ENCODE measurements around the gene PRSS58. TPM values are rescaled to one million over a fixed set of nuclear protein-coding genes. Genes with fewer than 3 reads are reported as not detected.
A peak's percentile ranks its signal among the peaks of the same experiment; 100 is the strongest.

PRSS58 gene
- total RNA-seq = not detected

- Mint-ChIP-seq H3K4me1 (no peaks in the 10 kb centered on the region), H3K27me3 (peaks cover 6% of the 10 kb centered on the region), H3K4me3 (no peak within 1 kb of the TSS), H3K36me3 (no peaks in the 10 kb centered on the region), H3K27ac (no peak within 1 kb of the TSS), H3K9me3 (ENCODE audit: low read depth) (no peaks in the 10 kb centered on the region)
- no peak for DNase-seq
- ATAC-seq = no peak
- CTCF ChIA-PET = no interaction called here
Observed at GRCh38 chr7:142257958-142258357, at the start of gene PRSS58. TSS of gene PRSS58 (minus strand) at chr7:142258058. CDS start at chr7:142257707, 351 bp downstream.

GRCh38 chr7:142307246-142307900 lies 49.5 kb upstream of the PRSS58 start:
- peaks cover 3% of the 10 kb centered on the region for H3K4me1 Mint-ChIP-seq
- CTCF ChIA-PET = interaction anchor here (0.8 kb wide), 1 partner anchor 514 kb away, joined by 3 read pairs; no protein-coding TSS in a partner anchor
- no peak for ATAC-seq
- H3K4me3 Mint-ChIP-seq = no peak overlapping the region
- no peaks in the 10 kb centered on the region for H3K36me3 Mint-ChIP-seq
- peaks cover 10% of the 10 kb centered on the region for H3K27me3 Mint-ChIP-seq
- DNase-seq = no peak
- H3K9me3 Mint-ChIP-seq (ENCODE audit: low read depth) = no peaks in the 10 kb centered on the region
- H3K27ac Mint-ChIP-seq = no peak overlapping the region

GRCh38 chr7:142303650-142304049 lies 45.8 kb upstream of the PRSS58 start:
- peaks cover 15% of the 10 kb centered on the region for H3K4me1 Mint-ChIP-seq
- no peak overlapping the region for H3K4me3 Mint-ChIP-seq
- no peaks in the 10 kb centered on the region for H3K36me3 Mint-ChIP-seq
- no peak overlapping the region for H3K27ac Mint-ChIP-seq
- peaks cover 17% of the 10 kb centered on the region for H3K27me3 Mint-ChIP-seq
- no peak for DNase-seq
- CTCF ChIA-PET = interaction anchor here (0.7 to 6.1 kb wide), 14 partner anchors 9 to 649 kb away, joined by 3 to 39 read pairs (median 4); no protein-coding TSS in a partner anchor
- ATAC-seq = no peak
- no peaks in the 10 kb centered on the region for H3K9me3 Mint-ChIP-seq (ENCODE audit: low read depth)

- no peak for ATAC-seq
Observed at GRCh38 chr7:142301923-142302550, 44.2 kb upstream of the PRSS58 start.

GRCh38 chr7:142301299-142301698 lies 43.4 kb upstream of the PRSS58 start:
- Mint-ChIP-seq H3K4me1 (peaks cover 15% of the 10 kb centered on the region), H3K4me3 (no peak overlapping the region), H3K27me3 (peaks cover 24% of the 10 kb centered on the region), H3K36me3 (no peaks in the 10 kb centered on the region), H3K27ac (no peak overlapping the region), H3K9me3 (ENCODE audit: low read depth) (no peaks in the 10 kb centered on the region)
- DNase-seq (no peak), ATAC-seq (no peak)
- CTCF ChIA-PET = interaction anchor here (0.8 to 6.1 kb wide), 5 partner anchors 13 to 509 kb away, joined by 3 to 39 read pairs (median 6); partner anchors contain the start of gene TAS2R38

More at GRCh38 chr7:142301923-142302550, 44.2 kb upstream of the PRSS58 start:
- no peak for DNase-seq
- Mint-ChIP-seq H3K9me3 (ENCODE audit: low read depth) (no peaks in the 10 kb centered on the region), H3K27me3 (peaks cover 22% of the 10 kb centered on the region), H3K4me1 (peaks cover 15% of the 10 kb centered on the region), H3K36me3 (no peaks in the 10 kb centered on the region), H3K4me3 (no peak overlapping the region), H3K27ac (no peak overlapping the region)
- CTCF ChIA-PET = interaction anchor here (0.9 to 6.1 kb wide), 10 partner anchors 10 to 913 kb away, joined by 3 to 39 read pairs (median 4); partner anchors contain the start of gene TAS2R38

- no peak overlapping the region for H3K27ac Mint-ChIP-seq
Observed at GRCh38 chr7:142300689-142301088, 42.8 kb upstream of the PRSS58 start.

GRCh38 chr7:142299237-142299781 lies 41.5 kb upstream of the PRSS58 start:
- Mint-ChIP-seq H3K9me3 (ENCODE audit: low read depth) (no peaks in the 10 kb centered on the region), H3K27me3 (peaks cover 28% of the 10 kb centered on the region), H3K36me3 (no peaks in the 10 kb centered on the region), H3K27ac (no peak overlapping the region), H3K4me3 (no peak overlapping the region), H3K4me1 (peaks cover 15% of the 10 kb centered on the region)
- ATAC-seq (no peak), DNase-seq (no peak)
- CTCF ChIA-PET = interaction anchor here (1.0 to 1.3 kb wide), 2 partner anchors 514 to 704 kb away, joined by 3 read pairs; no protein-coding TSS in a partner anchor

More at GRCh38 chr7:142300689-142301088, 42.8 kb upstream of the PRSS58 start:
- no peak for DNase-seq
- peak; percentile 38 for ATAC-seq
- no peaks in the 10 kb centered on the region for H3K9me3 Mint-ChIP-seq (ENCODE audit: low read depth)
- H3K27me3 Mint-ChIP-seq = peaks cover 28% of the 10 kb centered on the region
- no peak overlapping the region for H3K4me3 Mint-ChIP-seq
- CTCF ChIA-PET = interaction anchor here (0.8 to 6.1 kb wide), 5 partner anchors 13 to 510 kb away, joined by 3 to 39 read pairs (median 6); partner anchors contain the start of gene TAS2R38
- no peaks in the 10 kb centered on the region for H3K36me3 Mint-ChIP-seq
- H3K4me1 Mint-ChIP-seq = peaks cover 15% of the 10 kb centered on the region

GRCh38 chr7:142298627-142299026 lies 40.8 kb upstream of the PRSS58 start:
- peaks cover 13% of the 10 kb centered on the region for H3K4me1 Mint-ChIP-seq
- H3K27me3 Mint-ChIP-seq = peaks cover 29% of the 10 kb centered on the region
- CTCF ChIA-PET = interaction anchor here (1.0 kb wide), 2 partner anchors 22 to 515 kb away, joined by 3 to 6 read pairs; no protein-coding TSS in a partner anchor
- no peaks in the 10 kb centered on the region for H3K9me3 Mint-ChIP-seq (ENCODE audit: low read depth)
- no peak overlapping the region for H3K27ac Mint-ChIP-seq
- H3K36me3 Mint-ChIP-seq = no peaks in the 10 kb centered on the region
- DNase-seq (no peak), ATAC-seq (no peak)
- H3K4me3 Mint-ChIP-seq = no peak overlapping the region

GRCh38 chr7:142298009-142298408 lies 40.2 kb upstream of the PRSS58 start:
- no peak for DNase-seq
- no peak for ATAC-seq
- Mint-ChIP-seq H3K9me3 (ENCODE audit: low read depth) (no peaks in the 10 kb centered on the region), H3K27ac (no peak overlapping the region), H3K27me3 (peaks cover 33% of the 10 kb centered on the region), H3K4me3 (no peak overlapping the region), H3K36me3 (no peaks in the 10 kb centered on the region), H3K4me1 (peaks cover 12% of the 10 kb centered on the region)
- CTCF ChIA-PET = interaction anchor here (0.7 to 1.2 kb wide), 3 partner anchors 23 to 514 kb away, joined by 3 to 6 read pairs (median 3); no protein-coding TSS in a partner anchor

GRCh38 chr7:142280263-142280662 lies 22.4 kb upstream of the PRSS58 start:
- Mint-ChIP-seq H3K27me3 (peaks cover 54% of the 10 kb centered on the region), H3K27ac (no peak overlapping the region), H3K36me3 (peaks cover 1% of the 10 kb centered on the region), H3K4me1 (peaks cover 7% of the 10 kb centered on the region), H3K9me3 (ENCODE audit: low read depth) (peaks cover 1% of the 10 kb centered on the region), H3K4me3 (no peak overlapping the region)
- DNase-seq (no peak), ATAC-seq (no peak)
- CTCF ChIA-PET = interaction anchor here (1.6 kb wide), 1 partner anchor 24 kb away, joined by 6 read pairs; no protein-coding TSS in a partner anchor

GRCh38 chr7:142279601-142280000 lies 21.7 kb upstream of the PRSS58 start:
- Mint-ChIP-seq H3K4me1 (peaks cover 7% of the 10 kb centered on the region), H3K9me3 (ENCODE audit: low read depth) (peaks cover 3% of the 10 kb centered on the region), H3K27ac (no peak overlapping the region), H3K27me3 (peaks cover 54% of the 10 kb centered on the region), H3K36me3 (peaks cover 1% of the 10 kb centered on the region), H3K4me3 (no peak overlapping the region)
- ATAC-seq = no peak
- CTCF ChIA-PET = interaction anchor here (1.6 kb wide), 1 partner anchor 24 kb away, joined by 6 read pairs; no protein-coding TSS in a partner anchor
- DNase-seq = no peak

- peaks cover 3% of the 10 kb centered on the region for H3K9me3 Mint-ChIP-seq (ENCODE audit: low read depth)
- no peak for DNase-seq
- no peaks in the 10 kb centered on the region for H3K4me1 Mint-ChIP-seq
- H3K27ac Mint-ChIP-seq = no peak overlapping the region
- no peak for ATAC-seq
- H3K36me3 Mint-ChIP-seq = peaks cover 1% of the 10 kb centered on the region
- H3K4me3 Mint-ChIP-seq = no peak overlapping the region
- CTCF ChIA-PET = no interaction called here
- H3K27me3 Mint-ChIP-seq = peaks cover 48% of the 10 kb centered on the region
Observed at GRCh38 chr7:142275028-142275427, 17.2 kb upstream of the PRSS58 start.

GRCh38 chr7:142272841-142273240 lies 15.0 kb upstream of the PRSS58 start:
- H3K9me3 Mint-ChIP-seq (ENCODE audit: low read depth) = peaks cover 3% of the 10 kb centered on the region
- ATAC-seq (no peak), DNase-seq (no peak)
- no peaks in the 10 kb centered on the region for H3K4me1 Mint-ChIP-seq
- CTCF ChIA-PET = interaction anchor here (0.8 kb wide), 1 partner anchor 10 kb away, joined by 3 read pairs; no protein-coding TSS in a partner anchor
- H3K27ac Mint-ChIP-seq = no peak overlapping the region
- peaks cover 41% of the 10 kb centered on the region for H3K27me3 Mint-ChIP-seq
- H3K36me3 Mint-ChIP-seq = peaks cover 1% of the 10 kb centered on the region
- H3K4me3 Mint-ChIP-seq = no peak overlapping the region
